Ishikawa (cell line): ENCODE measurements around the gene FAM120B.

Experiments used
- CEBPB ChIP-seq: IDR thresholded peaks from 2 replicates; pipeline ENCODE4 v1.6.1; 2012
- CREB1 ChIP-seq: IDR thresholded peaks from 2 replicates; pipeline ENCODE4 v1.6.1; 2012; ENCODE audit warnings: low read depth
- EGR1 ChIP-seq: IDR thresholded peaks from 2 replicates; pipeline ENCODE4 v1.6.1; 2012
- EP300 ChIP-seq: IDR thresholded peaks from 2 replicates; pipeline ENCODE4 v1.6.1; 2012; ENCODE audit warnings: borderline replicate concordance
- FOXM1 ChIP-seq: IDR thresholded peaks from 2 replicates; pipeline ENCODE4 v1.6.1; 2012; ENCODE audit warnings: low read depth, borderline replicate concordance
- MAX ChIP-seq: IDR thresholded peaks from 2 replicates; pipeline ENCODE4 v1.6.1; 2012
- NFIC ChIP-seq: IDR thresholded peaks from 2 replicates; pipeline ENCODE4 v1.6.1; 2012
- RAD21 ChIP-seq: IDR thresholded peaks from 2 replicates; pipeline ENCODE4 v1.6.1; 2012; ENCODE audit warnings: low read depth
- REST ChIP-seq: IDR thresholded peaks from 2 replicates; pipeline ENCODE4 v1.6.1; 2012; ENCODE audit warnings: low read depth, mild to moderate bottlenecking
- TAF1 ChIP-seq: IDR thresholded peaks from 2 replicates; pipeline ENCODE4 v1.6.1; 2012; ENCODE audit warnings: low read depth, mild to moderate bottlenecking
- TCF12 ChIP-seq: IDR thresholded peaks from 2 replicates; pipeline ENCODE4 v1.6.1; 2012; ENCODE audit warnings: low read depth
- TEAD4 ChIP-seq: IDR thresholded peaks from 2 replicates; pipeline ENCODE4 v1.6.1; 2012
- USF1 ChIP-seq: IDR thresholded peaks from 2 replicates; pipeline ENCODE4 v1.6.1; 2012
- YY1 ChIP-seq: IDR thresholded peaks from 2 replicates; pipeline ENCODE4 v1.6.1; 2012; ENCODE audit warnings: low read depth
- ZBTB7A ChIP-seq: IDR thresholded peaks from 2 replicates; pipeline ENCODE4 v1.6.1; 2012; ENCODE audit warnings: low read depth

FAM120B gene

GRCh38 chr6:170372380-170373325 lies 66.1 kb downstream of the FAM120B start:
- no peak for TF ChIP-seq EP300
- no peak for TF ChIP-seq ZBTB7A
- no peak for TF ChIP-seq RAD21
- no peak for TF ChIP-seq REST
- no peak for TF ChIP-seq NFIC
- TF ChIP-seq USF1, result no peak
- TF ChIP-seq TAF1, result no peak
- TF ChIP-seq CEBPB, result no peak
- no peak for TF ChIP-seq CREB1
- no peak for TF ChIP-seq FOXM1
- TF ChIP-seq MAX, result no peak
- TF ChIP-seq TCF12, result no peak
- no peak for TF ChIP-seq YY1
- no peak for TF ChIP-seq EGR1
- TF ChIP-seq TEAD4, result no peak

GRCh38 chr6:170374571-170375444 lies 68.2 kb downstream of the FAM120B start:
- TF ChIP-seq MAX (no peak), NFIC (no peak), CEBPB (no peak), REST (no peak), EGR1 (no peak), EP300 (no peak), TAF1 (no peak), USF1 (no peak), CREB1 (no peak), YY1 (no peak), RAD21 (no peak), ZBTB7A (no peak), TEAD4 (no peak), FOXM1 (no peak), TCF12 (no peak)

- no peak for TF ChIP-seq NFIC
- TF ChIP-seq USF1, result no peak
- no peak for TF ChIP-seq MAX
- no peak for TF ChIP-seq TCF12
- no peak for TF ChIP-seq TAF1
- no peak for TF ChIP-seq EGR1
- no peak for TF ChIP-seq RAD21
- TF ChIP-seq CREB1, result no peak
These were observed 69.1 kb downstream of the FAM120B start for GRCh38 chr6:170375661-170376060.

- TF ChIP-seq EGR1, result no peak
- no peak for TF ChIP-seq ZBTB7A
- TF ChIP-seq RAD21, result no peak
- TF ChIP-seq TCF12, result no peak
- no peak for TF ChIP-seq YY1
These were observed 70.0 kb downstream of the FAM120B start for GRCh38 chr6:170376386-170377043.
